Gastrocnemius medialis (tissue), 4 donors: ENCODE measurements around the gene PRAMEF11.
"Not testable (repeated sequence)": the region's sequence is repeated elsewhere in the genome, so short reads cannot be mapped to it uniquely, and the experiment has no call there.

Experiments
- CTCF ChIP-seq, 5 experiments: fragments of 450-650 bp in 3 of 5; fragments of 200-600 bp in 2 of 5; sonication (generic) in 2 of 5; IDR thresholded peaks in 4 of 5; conservative IDR thresholded peaks in 1 of 5; 1 replicate in 4 of 5; 2 replicates in 1 of 5; pipeline ENCODE4 v1.5.1; 2016 to 2019; ENCODE audit warnings: antibody characterized with exemption in 5 of 5, mild to moderate bottlenecking in 3 of 5, moderate library complexity in 3 of 5
- POLR2A ChIP-seq, 2 donors: fragments of 450-650 bp; IDR thresholded peaks; one replicate each; pipeline ENCODE4 v1.6.1; 2017; ENCODE audit warnings: antibody characterized with exemption in 2 of 2, mild to moderate bottlenecking in 2 of 2, moderate library complexity in 2 of 2

- TF ChIP-seq POLR2A (IDR thresholded peaks at IDR 0.05); CTCF (IDR thresholded peaks at IDR 0.05 in 4 of 5, conservative IDR thresholded peaks at IDR 0.05 in 1 of 5): not testable (repeated sequence)
These were observed 46.5 kb downstream of the PRAMEF11 start for GRCh38 chr1:12784729-12785128.
